PC-9 (cell line): ENCODE data around the gene BABAM1. TPM values are rescaled to one million over a fixed set of nuclear protein-coding genes. Genes with fewer than 3 reads are reported as not detected.

Source experiments
- BruUV-seq: library from RNA; stranded (reverse); fragments of 400-500 nt; replicated peaks from 2 replicates; lab custom pipeline; 2021; lab: Mats Ljungman, UMichigan
- CTCF ChIA-PET: fragments of 300-600 bp; sonication (Branson Sonifier 250); formaldehyde crosslinking; loops from one replicate; lab custom pipeline; 2022; ENCODE audit warnings: antibody characterized with exemption; lab: Charles Lee
- POLR2A ChIA-PET: fragments of 300-600 bp; sonication (Branson Sonifier 250); formaldehyde crosslinking; loops from one replicate; lab custom pipeline; 2022; ENCODE audit warnings: antibody characterized with exemption; ENCODE audit not compliant: unreplicated experiment; lab: Charles Lee
- DNase-seq, 2 experiments: peaks; one replicate each; pipeline versions ENCODE4 v3.0.0 to v3.0.0-alpha.2; 2015 to 2022; ENCODE audit warnings: mixed read lengths in 1 of 2
- H2AFZ ChIP-seq: fragments of 200-600 bp; sonication (generic); 2 replicates; pipeline ENCODE4 v1.8.1; 2017; ENCODE audit warnings: antibody characterized with exemption
- H3F3A ChIP-seq: fragments of 200-600 bp; sonication (generic); 2 replicates; pipeline ENCODE4 v1.8.1; 2017; ENCODE audit warnings: antibody characterized with exemption, mild to moderate bottlenecking, low read depth; ENCODE audit not compliant: insufficient read depth
- H3K27ac ChIP-seq: fragments of 200-600 bp; sonication (generic); 2 replicates; pipeline ENCODE4 v1.6.1; 2016; ENCODE audit warnings: mixed run types
- H3K27me3 ChIP-seq: fragments of 200-600 bp; sonication (generic); 2 replicates; pipeline ENCODE4 v1.6.1; 2016; ENCODE audit warnings: low read depth, mixed run types; ENCODE audit not compliant: insufficient read depth
- H3K36me3 ChIP-seq: fragments of 200-600 bp; sonication (generic); 2 replicates; pipeline ENCODE4 v1.6.1; 2016; ENCODE audit warnings: low read depth, mixed run types
- H3K4me1 ChIP-seq: fragments of 200-600 bp; sonication (generic); replicated peaks from 2 replicates; pipeline ENCODE4 v1.6.1; 2016; ENCODE audit warnings: mixed run types; ENCODE audit not compliant: insufficient read depth
- H3K4me2 ChIP-seq: fragments of 200-600 bp; sonication (generic); 2 replicates; pipeline ENCODE4 v1.6.1; 2017; ENCODE audit warnings: mixed run types
- H3K4me3 ChIP-seq: fragments of 200-600 bp; sonication (generic); 2 replicates; pipeline ENCODE4 v1.6.1; 2016; ENCODE audit warnings: mixed run types
- H3K79me2 ChIP-seq: fragments of 200-600 bp; sonication (generic); 2 replicates; pipeline ENCODE4 v1.6.1; 2017; ENCODE audit warnings: low read depth, mixed run types
- H3K9me2 ChIP-seq: fragments of 200-600 bp; sonication (generic); 2 replicates; pipeline ENCODE4 v1.8.1; 2017; ENCODE audit warnings: mild to moderate bottlenecking; ENCODE audit not compliant: insufficient read depth
- H3K9me3 ChIP-seq: fragments of 200-600 bp; sonication (generic); 2 replicates; pipeline ENCODE4 v1.8.1; 2016; ENCODE audit warnings: low read depth; ENCODE audit not compliant: insufficient read depth
- H4K20me1 ChIP-seq: fragments of 200-600 bp; sonication (generic); 2 replicates; pipeline ENCODE4 v1.8.1; 2017; ENCODE audit not compliant: insufficient read depth
- CTCF ChIP-seq: fragments of 200-600 bp; sonication (generic); conservative IDR thresholded peaks from 2 replicates; pipeline ENCODE4 v1.6.1; 2017; ENCODE audit warnings: mixed run types, antibody characterized with exemption, mild to moderate bottlenecking, moderate library complexity
- EZH2 ChIP-seq: fragments of 200-600 bp; sonication (generic); IDR thresholded peaks from 2 replicates; pipeline ENCODE4 v1.8.0; 2017; ENCODE audit warnings: antibody characterized with exemption, low read depth
- intact Hi-C: fragments of 100-400 bp; cut with micrococcal nuclease; formaldehyde crosslinking; loops from one replicate; pipeline ENCODE4 v1.10.0; 2022; ENCODE audit not compliant: unreplicated experiment
- total RNA-seq: library from RNA; stranded (reverse); gene quantifications from 2 replicates; pipeline ENCODE4 v1.2.3, GENCODE V29; 2021

BABAM1 gene
- total RNA-seq, 1 experiment from 2014 or later = 127 TPM

GRCh38 chr19:17275441-17276175 lies 8.4 kb downstream of the BABAM1 start:
- no peak overlapping the region for H2AFZ ChIP-seq
- no peak overlapping the region for H3K4me2 ChIP-seq
- H3K4me1 ChIP-seq = no peaks in the 10 kb centered on the region
- TF ChIP-seq CTCF = no peak
- H3K27ac ChIP-seq = no peak overlapping the region
- H4K20me1 ChIP-seq = no peaks in the 10 kb centered on the region
- ChIA-PET CTCF (no interaction called here), POLR2A (no interaction called here)
- no peaks in the 10 kb centered on the region for H3K9me2 ChIP-seq
- H3K36me3 ChIP-seq = peaks cover 23% of the 10 kb centered on the region
- H3K9me3 ChIP-seq = no peaks in the 10 kb centered on the region
- intact Hi-C loops = no loop called here
- peaks cover 29% of the 10 kb centered on the region for H3F3A ChIP-seq
- DNase-seq = no peak
- no peak overlapping the region for H3K4me3 ChIP-seq
- H3K27me3 ChIP-seq = no peaks in the 10 kb centered on the region
- no peaks in the 10 kb centered on the region for H3K79me2 ChIP-seq
- BruUV-seq = no TSS peak

GRCh38 chr19:17279436-17279835 lies 12.2 kb downstream of the BABAM1 start:
- CTCF ChIA-PET = interaction anchor here (0.6 kb wide), 1 partner anchor 66 kb away, joined by 8 read pairs; no protein-coding TSS in a partner anchor
- POLR2A ChIA-PET = no interaction called here
- no TSS peak for BruUV-seq

More at GRCh38 chr19:17279436-17279835, 12.2 kb downstream of the BABAM1 start:
- H3K4me1 ChIP-seq = no peaks in the 10 kb centered on the region
- no peaks in the 10 kb centered on the region for H3K79me2 ChIP-seq
- TF ChIP-seq CTCF (no peak), EZH2 (no peak)
- no peaks in the 10 kb centered on the region for H3K9me2 ChIP-seq
- H3K27me3 ChIP-seq = no peaks in the 10 kb centered on the region
- no peak for DNase-seq
- intact Hi-C loops = no loop called here
- no peak overlapping the region for H3K4me3 ChIP-seq
- H3K4me2 ChIP-seq = no peak overlapping the region
- no peak overlapping the region for H2AFZ ChIP-seq
- H3K9me3 ChIP-seq = no peaks in the 10 kb centered on the region
- no peak overlapping the region for H3K27ac ChIP-seq
- peaks cover 37% of the 10 kb centered on the region for H3F3A ChIP-seq
- H3K36me3 ChIP-seq = peaks cover 11% of the 10 kb centered on the region
- no peaks in the 10 kb centered on the region for H4K20me1 ChIP-seq
